Measurements from ENCODE around the gene CR1L. TPM values are rescaled to one million over a fixed set of nuclear protein-coding genes. Genes with fewer than 3 reads are reported as not detected.

The CR1L gene
- total and polyA plus RNA-seq, 2 of the 8 experiments (the other 6 are each of a cell fraction or from before 2014, with no cell fraction given): 0.39 TPM; not detected in 1

DNA sequence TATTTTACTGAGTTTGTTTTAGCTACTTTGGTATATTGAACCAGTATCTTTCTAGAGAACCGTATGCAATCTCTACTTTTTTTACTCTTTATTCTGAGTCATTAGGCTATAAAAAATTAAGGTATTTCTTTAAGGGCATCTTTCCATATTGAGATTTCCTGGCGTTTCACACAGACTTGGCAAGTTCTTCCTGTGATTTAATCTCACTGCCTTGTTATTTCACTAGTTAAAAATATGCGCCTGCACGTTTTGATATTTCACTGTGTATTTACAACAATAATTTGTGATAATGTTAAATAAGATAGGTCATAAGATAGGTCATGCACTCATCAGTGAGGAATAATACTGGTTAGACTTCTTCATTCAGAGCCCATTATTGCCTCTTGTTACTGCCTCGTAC lies 16.2 kb upstream of the CR1L start (continued):
- TF ChIP-seq, protein P1, sequence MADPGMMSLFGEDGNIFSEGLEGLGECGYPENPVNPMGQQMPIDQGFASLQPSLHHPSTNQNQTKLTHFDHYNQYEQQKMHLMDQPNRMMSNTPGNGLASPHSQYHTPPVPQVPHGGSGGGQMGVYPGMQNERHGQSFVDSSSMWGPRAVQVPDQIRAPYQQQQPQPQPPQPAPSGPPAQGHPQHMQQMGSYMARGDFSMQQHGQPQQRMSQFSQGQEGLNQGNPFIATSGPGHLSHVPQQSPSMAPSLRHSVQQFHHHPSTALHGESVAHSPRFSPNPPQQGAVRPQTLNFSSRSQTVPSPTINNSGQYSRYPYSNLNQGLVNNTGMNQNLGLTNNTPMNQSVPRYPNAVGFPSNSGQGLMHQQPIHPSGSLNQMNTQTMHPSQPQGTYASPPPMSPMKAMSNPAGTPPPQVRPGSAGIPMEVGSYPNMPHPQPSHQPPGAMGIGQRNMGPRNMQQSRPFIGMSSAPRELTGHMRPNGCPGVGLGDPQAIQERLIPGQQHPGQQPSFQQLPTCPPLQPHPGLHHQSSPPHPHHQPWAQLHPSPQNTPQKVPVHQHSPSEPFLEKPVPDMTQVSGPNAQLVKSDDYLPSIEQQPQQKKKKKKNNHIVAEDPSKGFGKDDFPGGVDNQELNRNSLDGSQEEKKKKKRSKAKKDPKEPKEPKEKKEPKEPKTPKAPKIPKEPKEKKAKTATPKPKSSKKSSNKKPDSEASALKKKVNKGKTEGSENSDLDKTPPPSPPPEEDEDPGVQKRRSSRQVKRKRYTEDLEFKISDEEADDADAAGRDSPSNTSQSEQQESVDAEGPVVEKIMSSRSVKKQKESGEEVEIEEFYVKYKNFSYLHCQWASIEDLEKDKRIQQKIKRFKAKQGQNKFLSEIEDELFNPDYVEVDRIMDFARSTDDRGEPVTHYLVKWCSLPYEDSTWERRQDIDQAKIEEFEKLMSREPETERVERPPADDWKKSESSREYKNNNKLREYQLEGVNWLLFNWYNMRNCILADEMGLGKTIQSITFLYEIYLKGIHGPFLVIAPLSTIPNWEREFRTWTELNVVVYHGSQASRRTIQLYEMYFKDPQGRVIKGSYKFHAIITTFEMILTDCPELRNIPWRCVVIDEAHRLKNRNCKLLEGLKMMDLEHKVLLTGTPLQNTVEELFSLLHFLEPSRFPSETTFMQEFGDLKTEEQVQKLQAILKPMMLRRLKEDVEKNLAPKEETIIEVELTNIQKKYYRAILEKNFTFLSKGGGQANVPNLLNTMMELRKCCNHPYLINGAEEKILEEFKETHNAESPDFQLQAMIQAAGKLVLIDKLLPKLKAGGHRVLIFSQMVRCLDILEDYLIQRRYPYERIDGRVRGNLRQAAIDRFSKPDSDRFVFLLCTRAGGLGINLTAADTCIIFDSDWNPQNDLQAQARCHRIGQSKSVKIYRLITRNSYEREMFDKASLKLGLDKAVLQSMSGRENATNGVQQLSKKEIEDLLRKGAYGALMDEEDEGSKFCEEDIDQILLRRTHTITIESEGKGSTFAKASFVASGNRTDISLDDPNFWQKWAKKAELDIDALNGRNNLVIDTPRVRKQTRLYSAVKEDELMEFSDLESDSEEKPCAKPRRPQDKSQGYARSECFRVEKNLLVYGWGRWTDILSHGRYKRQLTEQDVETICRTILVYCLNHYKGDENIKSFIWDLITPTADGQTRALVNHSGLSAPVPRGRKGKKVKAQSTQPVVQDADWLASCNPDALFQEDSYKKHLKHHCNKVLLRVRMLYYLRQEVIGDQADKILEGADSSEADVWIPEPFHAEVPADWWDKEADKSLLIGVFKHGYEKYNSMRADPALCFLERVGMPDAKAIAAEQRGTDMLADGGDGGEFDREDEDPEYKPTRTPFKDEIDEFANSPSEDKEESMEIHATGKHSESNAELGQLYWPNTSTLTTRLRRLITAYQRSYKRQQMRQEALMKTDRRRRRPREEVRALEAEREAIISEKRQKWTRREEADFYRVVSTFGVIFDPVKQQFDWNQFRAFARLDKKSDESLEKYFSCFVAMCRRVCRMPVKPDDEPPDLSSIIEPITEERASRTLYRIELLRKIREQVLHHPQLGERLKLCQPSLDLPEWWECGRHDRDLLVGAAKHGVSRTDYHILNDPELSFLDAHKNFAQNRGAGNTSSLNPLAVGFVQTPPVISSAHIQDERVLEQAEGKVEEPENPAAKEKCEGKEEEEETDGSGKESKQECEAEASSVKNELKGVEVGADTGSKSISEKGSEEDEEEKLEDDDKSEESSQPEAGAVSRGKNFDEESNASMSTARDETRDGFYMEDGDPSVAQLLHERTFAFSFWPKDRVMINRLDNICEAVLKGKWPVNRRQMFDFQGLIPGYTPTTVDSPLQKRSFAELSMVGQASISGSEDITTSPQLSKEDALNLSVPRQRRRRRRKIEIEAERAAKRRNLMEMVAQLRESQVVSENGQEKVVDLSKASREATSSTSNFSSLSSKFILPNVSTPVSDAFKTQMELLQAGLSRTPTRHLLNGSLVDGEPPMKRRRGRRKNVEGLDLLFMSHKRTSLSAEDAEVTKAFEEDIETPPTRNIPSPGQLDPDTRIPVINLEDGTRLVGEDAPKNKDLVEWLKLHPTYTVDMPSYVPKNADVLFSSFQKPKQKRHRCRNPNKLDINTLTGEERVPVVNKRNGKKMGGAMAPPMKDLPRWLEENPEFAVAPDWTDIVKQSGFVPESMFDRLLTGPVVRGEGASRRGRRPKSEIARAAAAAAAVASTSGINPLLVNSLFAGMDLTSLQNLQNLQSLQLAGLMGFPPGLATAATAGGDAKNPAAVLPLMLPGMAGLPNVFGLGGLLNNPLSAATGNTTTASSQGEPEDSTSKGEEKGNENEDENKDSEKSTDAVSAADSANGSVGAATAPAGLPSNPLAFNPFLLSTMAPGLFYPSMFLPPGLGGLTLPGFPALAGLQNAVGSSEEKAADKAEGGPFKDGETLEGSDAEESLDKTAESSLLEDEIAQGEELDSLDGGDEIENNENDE (IDR thresholded peaks at IDR 0.05; ENCODE audit: insufficient replicate concordance, low read length): no peak
- TF ChIP-seq TAF7 (optimal IDR thresholded peaks at IDR 0.05; ENCODE audit: borderline replicate concordance, low read depth, low read length): no peak
- no peak for TF ChIP-seq CBX8 (IDR thresholded peaks at IDR 0.05; ENCODE audit: borderline replicate concordance, low read depth, low read length)
- TF ChIP-seq GTF2F1 (IDR thresholded peaks at IDR 0.05; ENCODE audit: borderline replicate concordance, low read depth, low read length): no peak
- TF ChIP-seq CHD1 (IDR thresholded peaks at IDR 0.05; ENCODE audit: low read depth, low read length): no peak
- TF ChIP-seq YY1 (IDR thresholded peaks at IDR 0.05; ENCODE audit: low read depth, low read length): no peak
- no peak for TF ChIP-seq HDAC6 (IDR thresholded peaks at IDR 0.05; ENCODE audit: low read depth, low read length)
- TF ChIP-seq RBBP5 (IDR thresholded peaks at IDR 0.05; ENCODE audit: borderline replicate concordance, low read depth, low read length): no peak
- no peak for TF ChIP-seq CREB1 (IDR thresholded peaks at IDR 0.05)
